Right lobe of liver (tissue), 6 donors: ENCODE data around the gene GORASP2. TPM values are rescaled to one million over a fixed set of nuclear protein-coding genes. Genes with fewer than 3 reads are reported as not detected.

Experiments
- ATAC-seq, 4 donors: fragments of 200-7000 bp; cut with Tn5 transposase; one replicate each; pipeline ENCODE4 v1.9.1; 2020; ENCODE audit warnings: mild to moderate bottlenecking in 4 of 4, moderate library complexity in 4 of 4
- DNase-seq, 3 donors: peaks; one replicate each; pipeline ENCODE4 v3.0.0-alpha.2; 2020
- H3K27ac ChIP-seq, 3 donors: fragments of 200-600 bp; one replicate each; pipeline ENCODE4 v1.8.0; 2022
- H3K27me3 ChIP-seq, 2 donors: fragments of 200-600 bp; one replicate each; pipeline ENCODE4 v1.8.0; 2022
- H3K36me3 ChIP-seq, 4 donors: fragments of 200-600 bp; sonication (generic) in 1 of 4; one replicate each; pipeline versions ENCODE4 v1.5.1 to v1.8.0; 2017 to 2022; ENCODE audit warnings: control low read depth in 1 of 4
- H3K4me1 ChIP-seq, 4 donors: fragments of 200-600 bp; sonication (generic) in 1 of 4; one replicate each; pipeline versions ENCODE4 v1.5.1 to v1.8.0; 2017 to 2022; ENCODE audit warnings: control low read depth in 1 of 4
- H3K4me3 ChIP-seq, 3 donors: fragments of 200-600 bp; one replicate each; pipeline ENCODE4 v1.8.0; 2022
- H3K9me3 ChIP-seq, 4 donors: fragments of 200-600 bp; sonication (generic) in 1 of 4; one replicate each; pipeline versions ENCODE4 v1.5.1 to v1.8.0; 2017 to 2022; ENCODE audit warnings: control low read depth in 1 of 4
- POLR2A ChIP-seq: fragments of 450-650 bp; IDR thresholded peaks from one replicate; pipeline ENCODE4 v1.6.1; 2017; ENCODE audit warnings: antibody characterized with exemption, mild to moderate bottlenecking
- WGBS: methylation state at CpG from one replicate; pipeline ENCODE4 v1.1.6; 2018; ENCODE audit warnings: low coverage, low lambda C conversion rate; ENCODE audit not compliant: insufficient coverage; ENCODE audit errors: missing lambda C conversion rate; 5-methylcytosine and 5-hydroxymethylcytosine counted together
- intact Hi-C, 2 donors: fragments of 100-400 bp; cut with DNase I; formaldehyde crosslinking; loops; one replicate each; pipeline versions ENCODE4 v1.11.2 to v1.14.1; 2022
- total RNA-seq, 6 experiments: library from RNA; depleted of rRNA in 2 of 6; stranded (reverse); fragments of >200 nt in 2 of 6; fragmentation: NEBNext Ultra II Directional in 3 of 6; extraction: Animal tissue kit (Norgen Biotek cat#: 25700) in 3 of 6; gene quantifications; one replicate each; pipeline versions ENCODE4 v1.1.0 to v1.2.4, GENCODE V29; 2016 to 2023
- TF ChIP-seq, protein P1 (sequence below), 4 donors: fragments of 200-600 bp in 3 of 4; fragments of 450-650 bp in 1 of 4; IDR thresholded peaks; one replicate each; pipeline versions ENCODE4 v1.5.1 to v1.8.0; 2016 to 2022; ENCODE audit warnings: antibody characterized with exemption in 4 of 4, mild to moderate bottlenecking in 2 of 4
- donor health status: DM: no; HTN: yes; CAD: no.
- donor health status: DM: no; HTN: no; CAD: no.
- donor health status: DM: no; HTN: no; CAD: no.
- donor health status: DM: no; HTN: yes; CAD: no.
- donor health status: DM: no; HTN: yes; CAD: no.

Gene GORASP2
- total RNA-seq, 6 experiments from 2014 or later: 32.8 to 47.6 (median 37.6) TPM

DNA sequence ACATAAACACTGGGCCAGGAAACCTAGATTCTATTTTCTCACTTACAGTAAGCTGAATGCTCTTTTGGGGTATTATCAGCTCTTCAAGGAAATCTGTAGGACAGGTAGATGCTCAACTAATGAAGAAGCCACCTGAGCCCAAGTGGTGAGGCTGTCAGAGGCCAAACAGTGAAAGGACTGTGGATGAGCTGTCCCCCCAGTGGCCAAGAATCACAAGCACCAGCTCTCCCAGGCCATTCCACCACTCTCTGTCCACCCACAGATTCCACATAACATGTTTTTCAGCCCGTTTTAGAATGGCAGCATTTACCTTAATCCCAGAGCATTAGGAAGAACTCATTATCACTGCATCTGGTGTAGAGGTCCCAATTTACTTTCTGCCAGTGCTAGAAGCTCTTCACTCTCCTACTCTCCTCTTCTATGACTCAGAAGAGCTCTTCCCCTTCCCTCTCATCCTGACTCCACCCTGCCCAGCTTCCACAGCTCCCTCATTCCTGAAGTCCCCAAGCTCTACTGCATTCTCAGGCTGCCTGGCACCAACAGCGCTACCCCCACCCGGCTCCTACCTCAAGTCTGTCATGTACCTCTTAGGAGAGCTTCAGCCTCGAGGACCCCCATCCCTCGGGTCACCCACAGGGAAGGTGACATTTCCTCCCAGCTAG is 43.8 kb upstream of the GORASP2 start:
- Histone ChIP-seq H3K4me1 (no peaks in the 10 kb centered on the region), H3K9me3 (no peaks in the 10 kb centered on the region), H3K36me3 (no peaks in the 10 kb centered on the region), H3K27ac (no peak overlapping the region), H3K27me3 (no peaks in the 10 kb centered on the region), H3K4me3 (no peak overlapping the region)
- DNase-seq (no peak), ATAC-seq (no peak)
- 65% methylated on average over 3 of the region's 5 CpGs for WGBS
- TF ChIP-seq, protein P1, sequence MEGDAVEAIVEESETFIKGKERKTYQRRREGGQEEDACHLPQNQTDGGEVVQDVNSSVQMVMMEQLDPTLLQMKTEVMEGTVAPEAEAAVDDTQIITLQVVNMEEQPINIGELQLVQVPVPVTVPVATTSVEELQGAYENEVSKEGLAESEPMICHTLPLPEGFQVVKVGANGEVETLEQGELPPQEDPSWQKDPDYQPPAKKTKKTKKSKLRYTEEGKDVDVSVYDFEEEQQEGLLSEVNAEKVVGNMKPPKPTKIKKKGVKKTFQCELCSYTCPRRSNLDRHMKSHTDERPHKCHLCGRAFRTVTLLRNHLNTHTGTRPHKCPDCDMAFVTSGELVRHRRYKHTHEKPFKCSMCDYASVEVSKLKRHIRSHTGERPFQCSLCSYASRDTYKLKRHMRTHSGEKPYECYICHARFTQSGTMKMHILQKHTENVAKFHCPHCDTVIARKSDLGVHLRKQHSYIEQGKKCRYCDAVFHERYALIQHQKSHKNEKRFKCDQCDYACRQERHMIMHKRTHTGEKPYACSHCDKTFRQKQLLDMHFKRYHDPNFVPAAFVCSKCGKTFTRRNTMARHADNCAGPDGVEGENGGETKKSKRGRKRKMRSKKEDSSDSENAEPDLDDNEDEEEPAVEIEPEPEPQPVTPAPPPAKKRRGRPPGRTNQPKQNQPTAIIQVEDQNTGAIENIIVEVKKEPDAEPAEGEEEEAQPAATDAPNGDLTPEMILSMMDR (IDR thresholded peaks at IDR 0.05): no peak
- TF ChIP-seq POLR2A: no peak
- intact Hi-C loops: no loop called here

DNA sequence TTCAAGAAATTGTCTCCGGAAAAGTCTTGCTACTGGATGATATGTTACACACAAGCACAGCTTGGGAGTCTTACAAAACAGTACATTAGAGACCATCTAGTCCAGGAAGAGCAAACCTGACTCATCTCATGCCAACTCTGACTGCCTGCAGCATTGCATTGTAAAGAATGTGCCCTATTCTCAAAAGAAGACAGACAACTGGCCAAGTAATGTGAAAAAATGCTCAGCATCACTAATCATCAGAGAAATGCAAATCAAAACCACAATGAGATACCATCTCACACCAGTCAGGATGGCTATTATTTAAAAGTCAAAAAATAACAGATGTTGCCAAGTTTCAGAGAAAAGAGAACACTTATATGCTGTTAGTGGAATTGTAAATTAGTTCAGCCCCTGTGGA is 42.7 kb upstream of the GORASP2 start:
- H3K9me3 ChIP-seq: no peaks in the 10 kb centered on the region
- H3K27ac ChIP-seq: no peak overlapping the region
- no peaks in the 10 kb centered on the region for H3K4me1 ChIP-seq
- H3K4me3 ChIP-seq: no peak overlapping the region
- no peak for DNase-seq
- TF ChIP-seq POLR2A: no peak
- TF ChIP-seq, protein P1 (IDR thresholded peaks at IDR 0.05): no peak
- WGBS: 92% methylated on average over 1 of the region's 1 CpG
- intact Hi-C loops: no loop called here
- no peaks in the 10 kb centered on the region for H3K27me3 ChIP-seq
- H3K36me3 ChIP-seq: no peaks in the 10 kb centered on the region
- no peak for ATAC-seq

DNA sequence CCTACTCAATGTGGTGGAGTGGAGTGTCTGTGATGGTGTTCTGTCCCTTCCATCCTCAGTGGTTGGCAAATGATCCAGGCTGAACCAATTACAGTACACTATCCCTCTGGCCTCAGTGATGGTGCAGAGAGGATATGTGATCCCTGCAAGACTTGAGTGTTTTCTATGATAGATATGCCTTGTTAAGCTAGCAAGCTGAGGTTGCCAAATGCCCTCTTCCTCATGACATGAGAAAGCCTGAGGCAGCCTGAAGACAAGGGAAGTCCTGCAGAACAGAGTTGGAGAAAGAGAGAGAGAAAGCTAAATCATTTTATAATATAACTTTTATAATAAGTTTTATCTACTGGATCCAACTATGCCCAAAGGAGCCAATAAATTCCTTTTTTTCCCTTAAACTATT is 41.6 kb upstream of the GORASP2 start:
- TF ChIP-seq, protein P1 (IDR thresholded peaks at IDR 0.05): no peak
- TF ChIP-seq POLR2A: no peak
- intact Hi-C loops: no loop called here
- ATAC-seq (no peak), DNase-seq (no peak)
- no peak overlapping the region for H3K27ac ChIP-seq
- H3K4me1 ChIP-seq: no peaks in the 10 kb centered on the region
- no peaks in the 10 kb centered on the region for H3K36me3 ChIP-seq
- no peak overlapping the region for H3K4me3 ChIP-seq
- no peaks in the 10 kb centered on the region for H3K9me3 ChIP-seq
- no peaks in the 10 kb centered on the region for H3K27me3 ChIP-seq

DNA sequence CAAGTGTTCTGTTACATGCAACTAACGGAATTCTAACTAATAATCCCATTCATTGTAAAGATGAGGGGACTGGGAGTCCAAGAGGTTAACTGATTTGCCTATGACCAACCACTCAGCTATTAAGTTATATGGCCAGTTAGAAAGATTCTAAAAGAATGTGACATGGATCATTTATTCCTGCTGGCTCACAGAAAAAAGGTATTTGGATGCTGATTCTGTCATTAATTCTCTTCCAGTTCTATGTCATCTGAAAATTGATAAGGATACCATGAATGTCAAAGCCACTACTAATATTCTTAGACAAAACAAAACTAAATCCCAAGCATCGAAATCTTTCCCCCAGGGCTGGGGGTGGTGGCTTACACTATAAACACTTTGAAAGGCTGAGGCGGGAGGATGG is 41.2 kb upstream of the GORASP2 start:
- TF ChIP-seq POLR2A: no peak
- TF ChIP-seq, protein P1 (IDR thresholded peaks at IDR 0.05): no peak
- WGBS: 86% methylated on average over 3 of the region's 3 CpGs
- Histone ChIP-seq H3K27ac (no peak overlapping the region), H3K4me1 (no peaks in the 10 kb centered on the region), H3K4me3 (no peak overlapping the region), H3K9me3 (no peaks in the 10 kb centered on the region), H3K36me3 (no peaks in the 10 kb centered on the region), H3K27me3 (no peaks in the 10 kb centered on the region)
- no peak for DNase-seq
- no peak for ATAC-seq
- intact Hi-C loops: no loop called here

DNA sequence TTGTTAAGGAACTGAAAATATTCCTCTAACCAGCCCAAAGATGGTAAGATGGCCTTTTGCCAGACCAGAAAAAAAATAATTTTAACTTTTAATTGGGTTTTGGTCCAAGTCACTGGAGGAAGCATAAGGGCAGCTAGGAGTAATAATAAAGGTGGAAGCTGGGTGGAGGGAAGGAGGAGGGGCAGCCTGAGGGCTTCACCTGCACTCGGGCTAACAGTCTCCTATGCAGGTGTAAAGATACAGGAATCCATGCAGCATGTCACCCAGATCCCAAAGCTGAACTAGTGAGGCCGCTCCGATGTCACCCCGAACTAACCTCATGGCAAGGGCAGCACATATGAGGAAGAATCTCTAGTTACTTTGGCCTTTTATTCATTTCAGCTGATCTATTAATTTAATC is 37.2 kb upstream of the GORASP2 start:
- H3K27ac ChIP-seq: no peak overlapping the region
- peaks cover 0 to 12% (median 2%) of the 10 kb centered on the region in 4 donors for H3K4me1 ChIP-seq
- 55% methylated on average over 1 of the region's 4 CpGs for WGBS
- ATAC-seq (no peak), DNase-seq (no peak)
- no peaks in the 10 kb centered on the region for H3K36me3 ChIP-seq
- H3K4me3 ChIP-seq: no peak overlapping the region
- intact Hi-C loops: no loop called here
- no peaks in the 10 kb centered on the region for H3K9me3 ChIP-seq
- H3K27me3 ChIP-seq: no peaks in the 10 kb centered on the region
- no peak for TF ChIP-seq POLR2A
- TF ChIP-seq, protein P1 (IDR thresholded peaks at IDR 0.05): no peak
